OCI-M2 (cell line): ENCODE results near the gene GCAT.
A peak's percentile ranks its signal among the peaks of the same experiment; 100 is the strongest.

ENCODE experiments used
- DNase-seq: peaks from one replicate; lab custom pipeline; 2025; ENCODE audit not compliant: unreplicated experiment; lab: John Stamatoyannopoulos, UW

GCAT gene

DNA sequence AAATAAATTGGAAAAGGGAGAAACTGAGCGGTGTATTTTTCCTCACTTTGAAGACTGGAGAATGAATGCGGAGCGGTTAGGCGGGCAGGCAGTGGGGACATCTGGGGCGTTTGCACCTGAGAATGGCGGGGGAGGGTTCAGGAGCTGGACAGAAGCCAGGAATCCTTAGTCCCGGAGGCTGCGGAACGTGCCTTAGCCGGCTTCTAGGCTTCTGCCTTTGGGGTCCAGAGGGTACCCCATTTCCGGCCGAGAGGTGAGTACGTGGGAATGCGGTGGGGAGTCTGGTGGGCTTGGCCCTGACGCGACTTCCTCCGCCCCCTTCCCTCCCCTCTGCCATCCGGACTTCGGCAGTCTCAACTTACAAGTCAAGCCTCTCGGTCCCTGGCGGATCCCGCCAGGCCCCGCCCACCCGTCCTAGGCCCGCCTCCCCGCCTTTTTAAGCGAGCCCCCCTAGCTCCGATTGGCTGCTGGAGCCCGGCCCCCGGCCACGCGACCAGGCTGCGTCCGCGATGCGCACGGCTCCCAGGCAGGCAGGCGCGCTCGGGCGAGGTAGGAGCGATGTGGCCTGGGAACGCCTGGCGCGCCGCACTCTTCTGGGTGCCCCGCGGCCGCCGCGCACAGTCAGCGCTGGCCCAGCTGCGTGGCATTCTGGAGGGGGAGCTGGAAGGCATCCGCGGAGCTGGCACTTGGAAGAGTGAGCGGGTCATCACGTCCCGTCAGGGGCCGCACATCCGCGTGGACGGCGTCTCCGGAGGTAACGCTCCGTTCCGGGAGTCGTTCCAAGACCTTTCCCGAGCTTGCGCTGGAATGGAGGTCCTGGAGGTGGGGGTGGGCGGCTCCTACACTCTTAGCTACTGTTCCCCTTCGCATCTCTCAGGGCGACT, at the start of gene GCAT:
GCAT (plus strand) TSS at position 525 of the 884 bp plus-strand sequence; CDS start at position 559, 34 bp downstream.
- DNase-seq = peak; percentile 55

DNA sequence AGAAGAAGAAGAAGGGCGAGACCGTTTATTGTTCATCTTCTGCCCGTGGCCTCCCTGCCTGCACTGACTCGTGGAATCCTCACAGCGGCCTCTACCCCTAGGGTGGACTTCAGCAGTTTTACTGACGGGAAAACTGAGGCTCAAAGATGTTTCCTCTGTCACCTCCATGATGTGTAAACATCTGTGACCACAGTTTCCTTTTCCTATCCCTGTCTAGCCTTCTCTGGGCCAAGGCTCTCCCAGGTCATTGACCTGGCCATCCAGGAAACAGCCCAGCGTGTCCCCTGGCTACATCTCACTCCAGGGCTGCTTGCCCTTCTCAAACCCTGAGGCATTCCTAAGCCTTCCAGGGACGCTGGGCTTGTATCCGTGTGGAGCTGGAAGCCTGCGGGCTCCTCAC, 49.0 kb upstream of the GCAT start:
- DNase-seq = no peak

DNA sequence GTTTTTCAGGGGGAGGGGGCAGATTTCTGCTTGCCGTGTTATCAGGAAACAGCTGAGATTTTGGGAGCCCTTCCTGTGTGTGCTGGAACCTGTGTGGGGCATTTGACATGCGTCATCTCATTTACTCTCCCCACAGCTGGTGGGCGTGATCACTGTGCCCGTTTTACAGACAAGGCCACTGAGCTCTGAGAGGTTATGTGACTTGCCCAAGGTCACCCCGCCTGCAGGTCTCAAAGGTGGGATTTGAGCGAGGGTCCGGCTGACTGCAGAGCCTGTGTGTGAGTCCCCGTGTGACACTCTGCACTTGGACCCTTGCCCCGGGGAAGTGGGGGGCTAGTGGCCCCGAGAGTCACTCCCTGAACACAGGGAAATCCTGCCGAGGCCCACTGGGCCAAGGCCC, 48.5 kb upstream of the GCAT start:
- DNase-seq = no peak

DNA sequence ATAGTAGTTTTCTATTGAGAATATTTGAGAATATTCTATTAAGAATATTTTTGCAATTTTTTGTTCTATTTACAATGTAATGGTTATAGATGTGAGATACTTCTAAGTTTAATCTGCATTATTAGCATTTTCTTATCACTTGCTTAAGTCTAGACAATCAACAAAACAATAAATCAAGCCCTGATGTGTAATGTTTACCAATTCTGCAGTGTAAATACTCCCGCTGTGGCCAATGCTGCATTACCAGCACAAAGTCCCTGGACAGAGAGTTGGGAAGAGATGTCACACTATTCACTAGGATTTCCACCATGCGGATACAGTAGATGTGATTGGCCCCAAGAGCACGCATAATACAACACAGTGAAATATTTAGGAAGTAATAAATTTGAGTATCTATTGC, 47.6 kb upstream of the GCAT start:
- DNase-seq = no peak

DNA sequence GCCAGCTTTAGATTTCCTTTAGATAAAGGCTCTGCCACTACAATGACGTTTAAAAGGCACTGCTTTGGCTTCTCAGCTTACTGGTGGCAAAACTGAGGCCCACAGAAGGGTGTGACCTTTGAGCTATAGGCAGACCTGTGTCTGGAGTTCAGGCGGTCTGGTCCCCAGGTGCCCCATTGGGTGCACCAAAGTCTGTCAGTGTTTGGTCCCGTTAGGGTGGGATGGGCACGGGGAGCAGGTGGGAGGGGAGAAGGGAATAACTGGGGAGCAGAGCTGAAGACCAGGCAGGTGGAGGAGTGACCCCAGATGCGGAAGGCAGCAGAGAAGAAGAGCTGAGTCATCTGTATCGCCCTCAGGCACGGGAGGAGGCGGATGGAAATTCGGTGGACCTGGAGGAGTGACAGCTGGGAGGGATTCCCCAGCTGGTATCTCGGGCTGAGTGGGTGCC, 45.3 kb upstream of the GCAT start:
- DNase-seq = no peak

DNA sequence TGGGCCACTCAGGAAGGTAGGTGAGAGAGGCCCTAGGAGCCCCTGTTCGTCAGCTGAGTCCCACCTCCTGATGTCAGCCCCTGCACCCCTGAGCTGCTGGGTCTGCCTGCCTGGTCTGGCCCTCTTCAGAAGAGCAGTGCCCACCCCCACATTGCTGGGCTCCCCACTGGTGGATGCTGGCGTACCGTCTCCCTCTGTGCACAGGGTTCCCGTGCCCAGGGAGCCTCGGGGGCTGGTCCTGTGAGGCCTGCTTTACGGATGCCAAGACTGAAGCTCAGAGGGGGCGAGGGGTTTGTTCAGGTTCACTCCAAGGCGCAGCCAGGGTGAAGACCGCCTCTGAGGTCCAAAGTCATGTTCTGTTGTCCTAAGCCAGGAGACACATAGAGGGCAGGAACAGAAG, 44.7 kb upstream of the GCAT start:
- DNase-seq = no peak

DNA sequence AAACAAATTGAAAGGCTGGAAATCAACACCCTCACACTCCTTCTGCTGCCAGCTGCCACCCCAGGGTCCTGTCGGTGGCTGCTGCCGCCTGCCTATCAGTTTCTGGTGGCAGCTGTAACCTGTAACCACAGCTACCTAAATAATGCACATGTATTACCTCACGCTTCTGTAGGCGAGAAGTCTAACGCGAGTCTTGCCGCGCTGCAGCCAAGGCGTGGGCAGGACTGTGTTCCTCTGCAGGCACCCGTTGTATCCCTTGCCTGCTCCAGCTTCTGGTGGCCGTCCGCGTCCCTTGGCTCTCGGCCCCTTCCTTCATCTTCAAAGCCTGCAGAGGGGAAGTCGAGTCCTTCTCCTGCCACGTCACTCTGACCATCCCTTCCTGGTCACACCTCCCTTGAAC, 44.1 kb upstream of the GCAT start:
- DNase-seq = no peak

DNA sequence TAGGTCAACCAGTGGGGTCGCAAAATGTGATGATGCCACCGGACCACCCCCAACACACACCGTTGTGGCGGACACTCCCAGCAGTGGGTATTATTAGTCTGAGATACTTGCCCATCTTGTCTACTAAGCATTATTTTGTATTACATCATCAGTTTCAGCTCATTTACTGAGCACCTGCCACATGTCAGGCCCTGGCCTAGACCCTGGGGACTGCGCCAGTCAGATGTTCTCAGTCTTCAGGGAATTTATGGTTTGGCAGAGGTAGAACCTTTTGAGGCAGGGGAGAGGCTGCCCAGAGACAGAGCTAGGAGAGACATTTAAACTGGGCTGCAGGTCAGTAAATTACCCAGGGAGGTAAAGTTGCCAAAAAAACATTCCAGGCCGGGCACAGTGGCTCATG, 43.1 kb upstream of the GCAT start:
- no peak for DNase-seq

DNA sequence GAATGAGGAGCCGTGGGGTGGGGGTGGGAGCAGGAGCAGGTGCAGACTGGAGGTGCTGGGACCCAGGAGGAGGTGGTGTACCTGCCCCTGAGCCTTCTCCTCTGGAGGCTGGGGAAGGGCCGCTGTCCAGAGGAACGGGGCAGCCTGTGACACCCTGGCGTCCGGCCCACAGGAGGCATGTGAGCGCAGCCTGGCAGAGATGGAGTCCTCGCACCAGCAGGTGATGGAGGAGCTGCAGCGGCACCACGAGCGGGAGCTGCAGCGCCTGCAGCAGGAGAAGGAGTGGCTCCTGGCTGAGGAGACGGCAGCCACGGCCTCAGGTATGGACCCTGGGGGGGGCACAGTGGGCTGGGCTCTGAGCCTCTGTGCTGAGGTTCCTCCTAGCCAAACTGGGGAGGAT, 42.2 kb upstream of the GCAT start:
- no peak for DNase-seq

DNA sequence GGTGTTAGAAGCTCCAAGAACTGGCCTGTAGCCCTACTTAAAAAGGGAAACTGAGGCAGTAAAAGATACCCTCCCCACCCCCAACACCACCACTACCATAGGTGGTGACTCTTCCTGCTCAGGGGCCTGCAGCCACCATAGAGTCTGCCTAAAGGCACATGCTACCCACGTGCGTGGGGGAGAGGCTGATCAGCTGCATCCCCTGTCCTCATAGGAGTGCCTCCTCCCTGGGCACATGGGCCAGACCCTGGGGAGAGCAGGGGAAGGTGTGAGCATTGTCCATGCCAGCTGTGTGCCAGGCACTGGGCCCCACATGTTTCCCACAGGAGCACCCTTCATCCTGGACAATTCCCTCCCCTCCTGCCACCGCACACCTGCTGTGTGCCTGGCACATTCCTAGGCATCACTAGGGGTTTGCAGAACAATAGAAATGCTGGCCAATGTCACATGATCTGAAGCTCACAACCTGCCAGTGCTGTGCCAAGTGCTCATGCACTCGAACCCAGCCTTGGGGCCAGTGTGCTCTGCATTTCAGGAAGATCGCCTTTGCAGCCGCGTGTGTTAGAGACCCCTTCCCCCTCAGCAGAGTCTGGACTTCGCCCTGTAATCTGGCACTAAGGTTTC, 41.7 kb upstream of the GCAT start:
- no peak for DNase-seq

DNA sequence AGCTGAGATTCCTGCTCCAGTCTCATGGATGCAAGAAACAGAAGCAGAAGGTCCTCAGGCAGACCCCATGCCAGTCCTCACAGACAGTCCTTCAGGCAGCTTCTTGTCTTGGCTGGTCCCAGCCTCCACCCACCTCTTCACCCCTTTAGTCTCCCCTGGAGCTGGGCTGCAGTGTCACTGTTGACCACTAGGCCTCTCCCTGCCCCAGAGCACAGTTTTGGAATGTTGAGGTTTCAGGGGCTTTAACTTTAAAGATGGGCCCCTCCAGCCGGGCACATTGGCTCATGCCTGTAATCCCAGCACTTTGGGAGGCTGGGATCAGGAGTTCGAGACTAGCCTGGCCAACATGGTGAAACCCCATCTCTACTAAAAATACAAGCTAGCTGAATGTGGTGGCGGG, 39.5 kb upstream of the GCAT start:
- no peak for DNase-seq

DNA sequence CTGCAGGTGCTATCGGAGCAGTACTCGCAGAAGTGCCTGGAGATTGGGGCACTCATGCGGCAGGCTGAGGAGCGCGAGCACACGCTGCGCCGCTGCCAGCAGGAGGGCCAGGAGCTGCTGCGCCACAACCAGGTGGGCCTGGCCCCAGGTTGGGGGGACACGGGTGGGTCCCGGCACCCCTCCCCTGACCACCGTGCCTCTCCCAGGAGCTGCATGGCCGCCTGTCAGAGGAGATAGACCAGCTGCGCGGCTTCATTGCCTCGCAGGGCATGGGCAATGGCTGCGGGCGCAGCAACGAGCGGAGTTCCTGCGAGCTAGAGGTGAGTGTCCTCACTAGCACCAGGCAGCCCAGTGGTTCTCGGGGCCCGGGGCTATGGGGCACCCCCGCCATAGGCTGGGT, 38.7 kb upstream of the GCAT start:
- DNase-seq = no peak

DNA sequence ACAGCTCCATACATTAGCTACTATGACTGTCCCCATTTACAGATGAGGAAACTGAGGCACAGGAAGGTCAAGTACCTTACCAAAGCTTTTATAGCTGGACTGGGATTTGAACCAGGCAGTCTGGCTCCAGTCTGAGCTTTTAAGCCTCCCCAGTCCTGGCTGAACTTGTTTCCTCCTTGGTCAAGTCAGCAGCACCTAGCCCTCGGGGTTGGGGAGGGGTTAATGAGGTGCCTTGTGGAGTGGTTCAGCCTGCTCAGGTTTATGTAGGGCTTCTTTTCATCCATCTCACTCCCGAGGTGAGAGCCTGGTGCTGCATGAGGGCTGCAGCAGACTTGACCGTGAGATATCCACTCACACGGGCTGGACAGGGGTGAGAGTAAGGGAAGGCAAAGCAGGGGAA, 36.7 kb upstream of the GCAT start:
- DNase-seq = no peak

DNA sequence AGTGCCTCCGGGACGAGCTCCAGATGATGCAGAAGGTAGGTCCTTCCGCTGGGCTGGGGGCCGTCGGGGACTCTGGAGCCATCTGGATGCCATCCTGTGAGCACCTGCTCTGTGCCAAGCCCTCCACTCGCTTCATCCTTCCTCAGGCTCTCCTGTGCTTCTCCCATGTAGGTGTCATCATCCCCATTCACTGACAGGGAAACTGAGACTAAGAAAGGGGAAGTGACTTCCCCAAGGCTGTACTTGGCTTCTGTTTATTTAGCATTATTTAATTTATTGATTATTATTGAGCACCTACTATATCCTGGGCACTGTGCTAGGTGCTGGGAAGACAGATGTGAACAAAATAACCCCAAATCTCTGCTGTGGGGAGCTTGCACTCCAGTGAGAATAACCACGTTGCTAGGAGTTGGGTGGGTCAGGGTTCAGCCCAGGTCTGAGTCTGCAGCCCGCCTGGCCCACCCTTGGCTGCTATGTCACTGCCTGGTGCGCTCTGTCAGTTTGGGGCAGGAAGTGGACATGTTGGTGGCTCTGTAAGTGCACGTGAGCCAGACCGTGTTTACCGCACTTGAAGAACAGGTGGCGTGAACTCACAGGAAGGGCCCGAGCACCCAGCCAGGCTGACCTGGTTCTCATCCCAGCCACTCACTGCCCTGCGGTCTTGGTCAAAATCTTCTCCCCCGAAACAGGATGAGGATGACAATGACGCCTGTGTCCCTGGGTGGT, 35.9 kb upstream of the GCAT start:
- DNase-seq = no peak

DNA sequence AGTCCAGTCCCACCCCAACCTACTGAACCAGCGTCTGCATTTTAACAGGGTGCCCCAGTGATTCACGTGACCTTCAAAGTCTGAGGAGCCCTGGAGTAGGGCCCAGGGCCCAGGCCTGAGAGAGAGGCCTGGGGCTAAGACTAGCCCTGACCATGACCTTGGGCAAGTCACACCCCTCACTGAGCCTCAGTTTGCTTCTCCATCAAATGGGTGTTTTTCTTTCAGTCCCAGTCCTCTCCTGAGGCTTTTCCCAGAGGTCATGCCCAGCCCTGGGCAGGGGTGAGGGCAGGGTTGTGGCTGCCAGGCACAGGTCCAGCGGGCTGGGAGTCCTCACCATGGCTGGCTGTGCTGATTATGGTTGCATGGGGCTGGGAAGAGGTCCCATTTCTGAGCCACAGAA, 33.0 kb upstream of the GCAT start:
- DNase-seq = no peak

DNA sequence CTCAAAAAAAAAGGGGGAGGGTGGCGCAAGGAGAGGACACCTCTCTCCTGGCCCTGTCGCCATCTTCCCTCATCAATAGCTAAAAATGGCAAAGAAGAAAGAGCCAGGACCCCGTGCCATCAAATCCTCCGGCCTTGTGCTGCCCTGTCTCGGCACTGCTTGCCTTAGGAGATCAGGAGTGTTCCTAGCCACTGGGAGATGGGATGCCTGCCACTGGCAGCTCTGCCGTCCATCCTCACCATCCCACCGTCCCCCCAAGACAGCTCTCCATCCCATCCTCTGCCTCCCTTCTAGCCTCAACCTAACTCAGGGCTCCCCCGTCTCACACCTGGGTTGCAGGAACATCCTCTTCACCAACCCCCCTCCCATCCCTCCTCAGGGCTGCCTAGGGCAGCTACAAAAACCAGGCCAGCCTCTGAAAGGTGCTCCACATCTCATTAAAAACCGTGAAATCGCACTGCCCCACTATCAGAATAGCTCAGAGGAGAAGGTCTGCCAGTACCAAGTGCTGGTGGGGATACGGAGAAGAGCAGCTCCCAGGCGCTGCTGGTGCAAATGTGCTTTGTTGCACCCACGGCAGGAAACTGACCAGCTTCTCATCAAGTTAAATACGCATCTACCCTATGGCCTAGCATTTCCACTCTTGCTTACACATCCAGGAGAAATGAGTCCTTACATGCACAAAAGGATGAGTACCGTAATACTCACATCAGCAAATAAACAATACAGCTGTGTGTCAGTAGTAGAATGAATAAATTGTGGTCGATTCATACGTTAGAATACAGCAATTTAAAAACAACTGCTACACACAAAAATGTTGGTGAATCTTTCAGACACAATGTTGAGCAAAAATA, 31.7 kb upstream of the GCAT start:
- DNase-seq = no peak

DNA sequence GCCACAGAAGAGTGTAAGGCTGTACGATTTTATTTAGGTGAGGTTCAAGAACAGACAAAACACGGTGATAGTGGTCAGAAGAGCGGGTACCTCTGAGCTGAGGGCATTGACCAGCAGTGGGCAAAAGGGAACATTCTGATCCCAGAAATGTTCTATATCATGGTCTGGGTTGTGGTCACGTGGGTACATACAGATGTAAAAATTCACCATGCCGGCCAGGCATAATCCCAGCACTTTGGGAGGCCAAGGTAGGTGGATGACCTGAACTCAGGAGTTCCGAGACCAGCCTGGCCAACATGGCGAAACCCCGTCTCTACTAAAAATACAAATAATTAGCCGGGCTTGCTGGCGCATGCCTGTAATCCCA, 31.1 kb upstream of the GCAT start:
- DNase-seq = no peak

DNA sequence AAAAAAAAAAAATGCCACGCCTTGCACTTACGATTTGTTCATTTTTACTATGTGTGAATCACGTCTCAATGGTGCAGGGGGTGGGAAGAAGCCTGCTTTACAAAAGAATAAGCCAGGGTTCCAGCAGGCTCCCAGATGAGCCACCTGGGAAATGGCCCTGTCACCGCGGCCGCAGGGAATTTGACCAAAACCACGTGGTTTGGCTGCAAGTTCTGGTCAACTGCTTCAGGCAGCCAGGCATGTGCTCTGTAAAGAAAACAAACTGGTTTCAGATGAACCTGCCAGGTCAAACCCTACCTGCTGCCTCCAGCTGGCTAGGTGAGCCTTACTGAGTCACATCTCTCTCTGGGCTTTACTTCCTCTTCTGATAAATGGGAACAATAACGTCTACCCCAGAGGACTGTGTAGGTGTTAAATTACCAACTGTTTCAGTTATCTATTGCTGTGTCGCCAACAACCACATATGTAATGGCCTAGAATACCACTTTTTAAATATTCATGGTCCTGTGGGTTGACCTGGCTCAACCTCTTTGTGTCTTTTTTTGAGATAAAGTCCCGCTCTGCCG, 30.5 kb upstream of the GCAT start:
- no peak for DNase-seq

DNA sequence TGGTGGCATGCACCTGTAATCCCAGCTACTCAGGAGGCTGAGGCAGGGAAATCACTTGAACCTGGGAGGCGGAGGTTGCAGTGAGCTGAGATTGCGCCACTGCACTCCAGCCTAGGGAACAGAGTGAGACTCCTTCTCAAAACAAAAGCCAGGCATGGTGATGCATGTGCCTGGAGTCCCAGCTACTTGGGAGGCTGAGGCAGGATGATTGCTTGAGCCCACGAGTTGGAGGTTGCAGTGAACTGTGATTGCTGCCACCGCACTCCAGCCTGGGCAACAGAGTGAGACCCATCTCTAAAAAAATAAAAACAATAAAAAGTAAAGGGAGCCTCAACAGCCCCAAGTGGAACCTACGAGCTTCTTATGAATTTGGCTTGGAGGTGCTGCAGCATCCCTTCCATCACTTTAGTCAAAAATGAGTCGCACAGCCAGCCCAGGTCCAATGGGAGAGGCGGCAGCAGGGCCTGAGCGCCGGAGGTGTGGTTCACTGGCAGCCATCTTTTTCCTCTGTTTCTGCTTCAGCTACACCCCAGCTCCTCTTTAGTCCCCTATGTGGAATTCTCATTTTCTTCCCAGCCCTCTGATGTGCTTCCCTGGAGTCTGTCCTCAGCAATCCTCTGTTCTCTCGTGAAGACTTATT, 29.2 kb upstream of the GCAT start:
- no peak for DNase-seq

DNA sequence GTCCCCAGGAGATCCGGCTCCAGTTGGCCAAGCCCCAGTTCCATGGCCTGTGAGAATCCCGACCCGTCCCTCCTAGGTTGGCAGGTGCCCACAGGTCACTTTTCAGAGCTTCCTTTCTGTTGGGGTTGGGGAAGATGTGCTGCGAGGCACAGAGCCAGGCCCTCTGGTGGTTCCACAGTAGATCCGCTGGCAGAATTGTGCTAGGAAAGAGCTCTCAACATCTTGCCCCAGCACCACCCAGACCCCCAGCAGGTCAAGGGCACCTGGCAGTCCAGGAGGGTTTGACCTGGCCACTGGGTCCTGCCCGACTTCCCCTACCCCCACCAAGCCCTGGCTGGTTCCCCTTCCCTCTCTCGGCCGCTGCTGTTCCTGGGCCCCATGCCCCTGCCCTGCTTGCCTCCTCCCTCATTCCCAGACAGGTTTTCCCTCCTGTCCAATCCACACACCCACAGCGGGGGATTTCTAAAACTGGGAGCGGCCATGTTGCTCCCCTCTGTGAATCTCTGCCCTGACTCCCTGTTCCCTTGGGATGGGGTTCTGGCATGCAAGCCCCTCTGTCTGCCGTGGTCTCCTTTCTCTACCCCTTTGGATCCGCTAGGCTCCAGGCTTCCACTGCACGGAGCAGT, 26.2 kb upstream of the GCAT start:
- no peak for DNase-seq
